HG03575 (cell line): ENCODE results near the gene PODXL2.
"Not testable (repeated sequence)": the region's sequence is repeated elsewhere in the genome, so short reads cannot be mapped to it uniquely, and the experiment has no call there.

ENCODE experiments used
- ATAC-seq: cut with Tn5 transposase; IDR thresholded peaks from one replicate; pipeline ENCODE4 v1.9.1; 2021; ENCODE audit not compliant: unreplicated experiment, insufficient number of reproducible peaks, low FRiP score; ENCODE audit errors: extremely low read depth

PODXL2 gene

DNA sequence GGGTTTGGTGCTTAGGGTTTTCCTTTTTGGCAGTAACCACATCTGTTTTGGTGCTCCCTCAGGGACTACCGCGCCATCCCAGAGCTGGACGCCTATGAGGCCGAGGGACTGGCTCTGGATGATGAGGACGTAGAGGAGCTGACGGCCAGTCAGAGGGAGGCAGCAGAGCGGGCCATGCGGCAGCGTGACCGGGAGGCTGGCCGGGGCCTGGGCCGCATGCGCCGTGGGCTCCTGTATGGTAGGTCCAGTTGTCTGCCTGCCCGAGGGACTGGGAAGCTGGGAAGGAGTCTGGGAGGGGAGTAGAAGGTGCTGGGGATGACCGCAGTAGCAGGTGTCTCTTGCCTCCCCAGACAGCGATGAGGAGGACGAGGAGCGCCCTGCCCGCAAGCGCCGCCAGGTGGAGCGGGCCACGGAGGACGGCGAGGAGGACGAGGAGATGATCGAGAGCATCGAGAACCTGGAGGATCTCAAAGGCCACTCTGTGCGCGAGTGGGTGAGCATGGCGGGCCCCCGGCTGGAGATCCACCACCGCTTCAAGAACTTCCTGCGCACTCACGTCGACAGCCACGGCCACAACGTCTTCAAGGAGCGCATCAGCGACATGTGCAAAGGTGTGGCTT is 24.3 kb upstream of the PODXL2 start:
- ATAC-seq: no peak

GRCh38 chr3:127605547-127605946 is 23.4 kb upstream of the PODXL2 start:
- ATAC-seq: not testable (repeated sequence)

DNA sequence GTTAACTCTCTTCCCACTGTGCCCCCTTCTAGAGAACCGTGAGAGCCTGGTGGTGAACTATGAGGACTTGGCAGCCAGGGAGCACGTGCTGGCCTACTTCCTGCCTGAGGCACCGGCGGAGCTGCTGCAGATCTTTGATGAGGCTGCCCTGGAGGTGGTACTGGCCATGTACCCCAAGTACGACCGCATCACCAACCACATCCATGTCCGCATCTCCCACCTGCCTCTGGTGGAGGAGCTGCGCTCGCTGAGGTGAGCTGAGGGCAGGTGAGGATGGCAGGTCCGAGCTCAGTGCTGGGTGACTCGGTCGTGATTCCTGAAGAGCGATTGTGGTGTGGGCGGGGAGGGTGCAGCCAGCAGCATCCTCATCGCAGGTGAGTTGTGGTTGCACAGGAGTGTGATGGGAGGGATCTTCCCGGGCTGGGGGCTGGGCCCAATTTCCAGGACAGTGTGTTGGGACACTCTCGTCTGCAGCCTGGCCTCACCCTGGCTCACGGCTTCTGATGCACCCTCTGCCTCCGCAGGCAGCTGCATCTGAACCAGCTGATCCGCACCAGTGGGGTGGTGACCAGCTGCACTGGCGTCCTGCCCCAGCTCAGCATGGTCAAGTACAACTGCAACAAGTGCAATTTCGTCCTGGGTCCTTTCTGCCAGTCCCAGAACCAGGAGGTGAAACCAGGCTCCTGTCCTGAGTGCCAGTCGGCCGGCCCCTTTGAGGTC is 22.7 kb upstream of the PODXL2 start:
- no peak for ATAC-seq

DNA sequence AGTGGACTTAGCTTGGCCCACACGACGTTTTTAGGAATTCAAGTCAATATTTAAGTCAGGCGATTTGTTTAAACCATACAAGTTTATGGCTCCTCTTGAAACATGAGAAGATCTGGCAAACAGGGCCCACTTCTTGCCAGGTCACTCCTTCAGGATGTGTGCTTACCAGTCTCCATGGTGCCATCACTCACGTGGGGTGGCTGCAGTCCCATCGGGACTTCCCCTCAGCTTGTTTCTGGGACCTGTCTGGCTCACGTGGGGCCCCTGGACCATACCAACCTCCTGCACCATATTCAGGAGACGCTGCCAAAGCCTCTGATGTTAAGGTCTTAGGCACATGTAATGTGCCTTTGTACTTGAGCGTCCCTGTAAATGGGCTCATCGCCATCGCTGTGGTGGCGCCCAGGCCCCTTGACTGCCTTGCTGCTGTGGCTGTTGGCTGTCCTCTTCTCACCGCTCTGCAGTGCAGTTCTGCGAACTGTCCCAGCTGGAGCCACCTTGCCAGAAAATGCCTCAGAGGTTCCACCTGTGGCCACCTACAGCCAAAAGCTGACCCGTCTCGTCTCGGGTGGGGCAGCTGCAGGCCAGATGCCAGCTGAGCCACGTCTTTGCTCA is 21.9 kb upstream of the PODXL2 start:
- ATAC-seq: no peak

GRCh38 chr3:127607675-127608361 is 21.2 kb upstream of the PODXL2 start:
- no peak for ATAC-seq

- no peak for ATAC-seq
Measured at GRCh38 chr3:127608362-127608718, 20.6 kb upstream of the PODXL2 start.

DNA sequence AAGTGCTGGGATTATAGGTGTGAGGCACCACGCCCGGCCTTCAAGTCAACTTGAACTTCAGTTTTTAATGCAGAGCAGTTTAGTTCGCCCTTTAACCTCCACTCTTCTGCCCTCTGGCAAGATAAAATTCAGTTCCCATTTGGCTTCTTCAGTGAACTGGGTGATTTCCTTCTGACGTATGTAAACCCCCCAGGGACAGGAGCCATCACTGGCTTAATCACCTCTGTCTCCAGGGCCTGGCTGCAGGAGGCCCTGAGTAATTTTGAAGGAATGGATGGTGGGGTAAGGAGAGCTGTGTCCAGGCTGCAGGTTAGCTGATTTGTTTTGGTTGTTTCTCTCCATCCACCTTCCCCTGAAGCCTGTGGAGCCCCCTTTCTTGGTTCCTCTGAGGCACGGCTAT is 18.9 kb upstream of the PODXL2 start:
- no peak for ATAC-seq

- no peak for ATAC-seq
Measured at GRCh38 chr3:127611251-127611650, 17.7 kb upstream of the PODXL2 start.

DNA sequence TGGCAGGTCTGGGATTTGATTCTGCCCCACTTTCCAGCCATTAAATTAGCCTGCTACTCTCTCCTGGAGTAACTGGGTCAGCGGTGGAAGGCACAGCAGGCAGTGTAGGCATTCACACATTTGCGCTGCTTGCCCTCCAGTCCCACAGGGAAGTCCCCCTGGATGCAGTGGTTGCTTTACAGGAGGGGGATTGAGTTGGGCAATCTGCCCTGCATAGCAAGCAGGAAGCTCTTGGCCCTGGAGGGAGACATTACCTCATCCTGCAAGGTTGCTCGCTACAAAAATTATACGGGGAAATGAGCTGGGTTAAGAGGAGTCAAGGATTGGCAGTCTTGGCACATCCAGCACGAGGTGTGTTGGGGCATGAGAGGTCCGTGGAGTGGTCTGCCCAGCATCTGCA is 16.0 kb upstream of the PODXL2 start:
- no peak for ATAC-seq

GRCh38 chr3:127613406-127613805 is 15.6 kb upstream of the PODXL2 start:
- ATAC-seq: no peak

GRCh38 chr3:127614928-127615589 is 13.9 kb upstream of the PODXL2 start:
- ATAC-seq: no peak

GRCh38 chr3:127615631-127616305 is 13.2 kb upstream of the PODXL2 start:
- no peak for ATAC-seq

- ATAC-seq: no peak
Measured at GRCh38 chr3:127616836-127617605, 12.0 kb upstream of the PODXL2 start.

DNA sequence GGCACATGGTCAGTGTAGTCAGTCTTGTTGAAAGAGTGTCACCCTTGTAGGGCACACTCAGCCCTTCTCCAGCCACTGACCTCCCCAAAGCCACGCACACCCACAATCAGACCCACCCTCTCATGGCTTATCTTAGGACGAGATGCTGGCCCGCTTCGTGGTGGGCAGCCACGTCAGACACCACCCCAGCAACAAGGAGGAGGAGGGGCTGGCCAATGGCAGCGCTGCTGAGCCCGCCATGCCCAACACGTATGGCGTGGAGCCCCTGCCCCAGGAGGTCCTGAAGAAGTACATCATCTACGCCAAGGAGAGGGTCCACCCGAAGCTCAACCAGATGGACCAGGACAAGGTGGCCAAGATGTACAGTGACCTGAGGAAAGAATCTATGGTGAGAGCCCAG is 10.1 kb upstream of the PODXL2 start:
- ATAC-seq: no peak

DNA sequence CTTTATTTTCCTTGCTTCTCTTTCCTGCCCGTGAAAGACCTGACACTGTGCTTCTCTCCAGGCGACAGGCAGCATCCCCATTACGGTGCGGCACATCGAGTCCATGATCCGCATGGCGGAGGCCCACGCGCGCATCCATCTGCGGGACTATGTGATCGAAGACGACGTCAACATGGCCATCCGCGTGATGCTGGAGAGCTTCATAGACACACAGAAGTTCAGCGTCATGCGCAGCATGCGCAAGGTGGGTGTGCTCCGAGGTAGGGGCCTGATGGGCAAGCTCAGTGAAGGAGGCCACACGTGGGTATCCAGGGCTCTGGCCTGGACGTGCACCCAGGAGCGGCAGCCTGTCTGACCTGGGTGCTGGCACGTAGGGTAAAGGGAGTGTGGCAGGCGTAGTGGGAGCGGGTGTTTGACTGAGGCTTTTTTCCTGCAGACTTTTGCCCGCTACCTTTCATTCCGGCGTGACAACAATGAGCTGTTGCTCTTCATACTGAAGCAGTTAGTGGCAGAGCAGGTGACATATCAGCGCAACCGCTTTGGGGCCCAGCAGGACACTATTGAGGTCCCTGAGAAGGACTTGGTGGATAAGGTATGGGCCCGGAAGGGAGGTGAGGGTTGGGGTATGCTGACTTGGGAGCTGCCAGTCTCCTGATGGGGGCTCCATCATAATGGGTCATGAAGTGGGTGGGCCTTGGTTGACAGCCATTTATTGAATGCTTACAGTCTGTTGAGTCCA is 8.2 kb upstream of the PODXL2 start:
- ATAC-seq: no peak

- ATAC-seq: no peak
Measured at GRCh38 chr3:127622031-127622430, 7.0 kb upstream of the PODXL2 start.

GRCh38 chr3:127622772-127623576 is 6.0 kb upstream of the PODXL2 start:
- no peak for ATAC-seq
